GM12878 (cell line): Measurements from ENCODE around the gene INPP5D. TPM values are rescaled to one million over a fixed set of nuclear protein-coding genes. Genes with fewer than 3 reads are reported as not detected.

Source experiments
- ATAC-seq: fragments of 200-7000 bp; cut with Tn5 transposase; 3 replicates; pipeline ENCODE4 v1.9.1; 2020; ENCODE audit warnings: mild to moderate bottlenecking, moderate library complexity
- BruUV-seq: library from RNA; stranded (reverse); fragments of 400-500 nt; replicated peaks from 2 replicates; lab custom pipeline; 2021; lab: Mats Ljungman, UMichigan
- CTCF ChIA-PET: fragments of 300-600 bp; sonication (Branson Sonifier 250); formaldehyde crosslinking; extraction: SDS; loops from one replicate; lab custom pipeline; 2021; ENCODE audit warnings: inconsistent platforms; lab: Yijun Ruan, JAX
- POLR2A ChIA-PET: fragments of 350-600 bp; formaldehyde crosslinking; extraction: SDS; loops from one replicate; lab custom pipeline; 2021; ENCODE audit warnings: inconsistent platforms; lab: Charles Lee
- RAD21 ChIA-PET: fragments of 300-600 bp; sonication (Branson Sonifier 250); formaldehyde crosslinking; loops from one replicate; lab custom pipeline; 2023; ENCODE audit warnings: antibody characterized with exemption; ENCODE audit not compliant: unreplicated experiment; lab: Charles Lee
- SMC1A ChIA-PET: fragments of 300-600 bp; sonication (Branson Sonifier 250); formaldehyde crosslinking; loops from one replicate; lab custom pipeline; 2023; ENCODE audit not compliant: unreplicated experiment, uncharacterized antibody; lab: Charles Lee
- DNase-seq: peaks from one replicate; pipeline ENCODE4 v3.0.0-alpha.2; 2011; ENCODE audit warnings: low read depth, low spot score
- FAIRE-seq: peaks from 3 replicates; lab custom pipeline; 2011; peaks lifted over from hg19 to GRCh38; lab: Jason Lieb, UNC
- H2AFZ ChIP-seq: 2 replicates; pipeline ENCODE4 v1.6.0; 2011; ENCODE audit warnings: low read depth, low read length, control low read depth; ENCODE audit not compliant: control insufficient read depth
- H3K27ac ChIP-seq: 2 replicates; pipeline ENCODE4 v1.5.1; 2011; ENCODE audit warnings: control low read depth; ENCODE audit not compliant: control insufficient read depth, insufficient read depth
- H3K27me3 ChIP-seq, 2 experiments: replicated peaks in 1 of 2; 2 replicates each; pipeline versions ENCODE4 v1.6.0 to v1.6.1; 2011; ENCODE audit warnings: low read length in 1 of 2; ENCODE audit not compliant: control insufficient read depth in 2 of 2, insufficient read depth in 2 of 2
- H3K36me3 ChIP-seq, 2 experiments: 2 replicates each; pipeline ENCODE4 v1.5.1; 2011; ENCODE audit warnings: low read length in 1 of 2; ENCODE audit not compliant: control insufficient read depth in 2 of 2, insufficient read depth in 2 of 2
- H3K4me1 ChIP-seq: 2 replicates; pipeline ENCODE4 v1.6.1; 2011; ENCODE audit warnings: mild to moderate bottlenecking, low read length, moderate library complexity, mixed read lengths; ENCODE audit not compliant: control insufficient read depth, insufficient read depth
- H3K4me2 ChIP-seq: 2 replicates; pipeline ENCODE4 v1.6.0; 2011; ENCODE audit warnings: control low read depth; ENCODE audit not compliant: control insufficient read depth, insufficient read depth
- H3K4me3 ChIP-seq: fragments of 200-600 bp; sonication (generic); 2 replicates; pipeline ENCODE4 v1.5.1; 2016
- H3K79me2 ChIP-seq: 2 replicates; pipeline ENCODE4 v1.6.0; 2011; ENCODE audit warnings: low read length; ENCODE audit not compliant: control insufficient read depth, insufficient read depth
- H3K9ac ChIP-seq: 2 replicates; pipeline ENCODE4 v1.8.0; 2011; ENCODE audit warnings: low read length, control low read depth, mixed read lengths; ENCODE audit not compliant: control insufficient read depth, insufficient read depth
- H3K9me3 ChIP-seq: replicated peaks from 3 replicates; pipeline ENCODE4 v1.5.1; 2011; ENCODE audit warnings: mild to moderate bottlenecking, low read length; ENCODE audit not compliant: control insufficient read depth, insufficient read depth
- H4K20me1 ChIP-seq: 2 replicates; pipeline ENCODE4 v1.6.0; 2011; ENCODE audit not compliant: control insufficient read depth, insufficient read depth
- ATF7 ChIP-seq: fragments of 450-650 bp; IDR thresholded peaks from 2 replicates; pipeline ENCODE4 v1.6.1; 2016; ENCODE audit warnings: low read depth, mild to moderate bottlenecking
- BCLAF1 ChIP-seq: fragments of 450-650 bp; IDR thresholded peaks from 2 replicates; pipeline ENCODE4 v1.6.1; 2017; ENCODE audit warnings: antibody characterized with exemption, mild to moderate bottlenecking, moderate library complexity
- EGR1 ChIP-seq, 2 experiments: IDR thresholded peaks; 1 replicate in 1 of 2; 2 replicates in 1 of 2; pipeline ENCODE4 v1.6.1; 2011 to 2012; ENCODE audit warnings: low read depth in 2 of 2, low read length in 2 of 2, borderline replicate concordance in 1 of 2, mild to moderate bottlenecking in 1 of 2, moderate library complexity in 1 of 2
- FOS ChIP-seq: IDR thresholded peaks from 3 replicates; pipeline ENCODE4 v1.6.1; 2011; ENCODE audit warnings: borderline replicate concordance; ENCODE audit not compliant: insufficient read length; ENCODE audit errors: extremely low read depth
- GABPA ChIP-seq: IDR thresholded peaks from 2 replicates; pipeline ENCODE4 v1.6.1; 2014; ENCODE audit warnings: antibody characterized with exemption, low read depth, mild to moderate bottlenecking, inconsistent platforms
- HCFC1 ChIP-seq: fragments of 150-350 bp; IDR thresholded peaks from 2 replicates; pipeline ENCODE4 v1.6.1; 2014; ENCODE audit warnings: low read length
- MYC ChIP-seq: IDR thresholded peaks from 2 replicates; pipeline ENCODE4 v1.6.1; 2011; ENCODE audit warnings: mild to moderate bottlenecking, low read length, moderate library complexity, inconsistent platforms; ENCODE audit not compliant: insufficient read depth, insufficient replicate concordance, insufficient read length, severe bottlenecking
- PAX8 ChIP-seq: fragments of 450-650 bp; IDR thresholded peaks from 2 replicates; pipeline ENCODE4 v1.6.1; 2017; ENCODE audit warnings: mild to moderate bottlenecking, moderate library complexity
- RCOR1 ChIP-seq: conservative IDR thresholded peaks from 2 replicates; pipeline ENCODE4 v1.6.1; 2012; ENCODE audit warnings: low read depth, low read length, improper control_type of control experiment
- SMARCA5 ChIP-seq: fragments of 450-650 bp; IDR thresholded peaks from 2 replicates; pipeline ENCODE4 v1.6.1; 2017; ENCODE audit warnings: mild to moderate bottlenecking
- SUZ12 ChIP-seq: fragments of 200-600 bp; sonication (generic); IDR thresholded peaks from one replicate; pipeline ENCODE4 v1.6.1; 2018; ENCODE audit warnings: antibody characterized with exemption, mild to moderate bottlenecking; ENCODE audit not compliant: unreplicated experiment
- TBL1XR1 ChIP-seq: IDR thresholded peaks from 2 replicates; pipeline ENCODE4 v1.6.1; 2012; ENCODE audit warnings: low read depth, low read length, improper control_type of control experiment
- TCF12 ChIP-seq: IDR thresholded peaks from 2 replicates; pipeline ENCODE4 v1.6.1; 2011; ENCODE audit warnings: low read depth, mild to moderate bottlenecking, low read length
- TCF7 ChIP-seq: IDR thresholded peaks from 2 replicates; pipeline ENCODE4 v1.6.1; 2014; ENCODE audit warnings: antibody characterized with exemption, borderline replicate concordance
- WGBS: methylation state at CpG from one replicate; pipeline ENCODE4 v1.1.6; 2016; ENCODE audit warnings: low lambda C conversion rate; ENCODE audit not compliant: insufficient replicate concordance, insufficient coverage; ENCODE audit errors: missing lambda C conversion rate; 5-methylcytosine and 5-hydroxymethylcytosine counted together
- in situ Hi-C: fragments of 300-500 bp; cut with MboI; formaldehyde crosslinking; loops from 9 replicates; pipeline ENCODE4 v1.14.3; 2018; ENCODE audit warnings: mixed read lengths
- intact Hi-C: fragments of 100-400 bp; cut with micrococcal nuclease; formaldehyde crosslinking; loops from one replicate; pipeline ENCODE4 v1.14.2; 2022; ENCODE audit not compliant: unreplicated experiment
- polyA plus RNA-seq, 11 experiments: library from polyadenylated mRNA; depleted of rRNA in 4 of 11; unstranded in 6 of 11; stranded (reverse) in 5 of 11; fragments of >200 nt; fragmentation: Nextera tagmentation in 4 of 11; fragmentation: Illumina TruSeq in 1 of 11; extraction: Ambion mirVana in 4 of 11; extraction: Trizol in 1 of 11; gene quantifications; 1 replicate in 1 of 11; 2 replicates in 10 of 11; pipeline versions ENCODE4 v1.2.1 to v1.2.3, GENCODE V29; 2011 to 2016; ENCODE audit warnings: inconsistent platforms in 2 of 11, missing spikeins in 2 of 11, low read depth in 1 of 11
- total RNA-seq, 4 experiments: library from RNA; depleted of rRNA in 3 of 4; stranded (reverse); fragments of >200 nt in 3 of 4; fragmentation: Illumina TruSeq in 1 of 4; extraction: Trizol in 1 of 4; gene quantifications; 2 replicates each; pipeline versions ENCODE4 v1.2.1 to v1.2.3, GENCODE V29; 2013 to 2021

INPP5D gene
- total and polyA plus RNA-seq, 10 of the 15 experiments (the other 5 are each of a cell fraction or from before 2014, with no cell fraction given) = 11.8 to 139 (median 88.8) TPM

DNA sequence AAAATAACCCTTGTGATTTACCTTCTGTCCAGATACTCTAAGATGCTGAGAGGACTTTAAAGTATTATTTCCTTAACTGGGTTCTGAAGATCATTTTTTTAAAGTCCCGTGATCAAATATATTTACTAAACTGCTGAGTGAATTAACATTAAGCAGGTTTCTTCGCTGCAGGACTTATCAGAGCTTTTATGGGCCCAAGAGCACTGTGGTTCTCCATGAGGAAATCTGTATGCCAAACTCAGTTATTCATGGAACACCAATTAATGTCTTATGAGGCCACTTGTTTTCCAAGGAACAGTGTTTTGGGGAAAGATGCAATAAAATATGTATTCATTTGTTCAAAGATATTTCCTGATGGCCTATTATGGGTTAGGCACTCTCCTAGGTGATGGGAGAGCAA lies 111.2 kb downstream of the INPP5D start:
- RAD21 ChIA-PET = no interaction called here
- no peak overlapping the region for H3K27ac ChIP-seq
- H3K27me3 ChIP-seq = no peaks in the 10 kb centered on the region
- no peak for FAIRE-seq
- SMC1A ChIA-PET = no interaction called here
- WGBS = 73% methylated on average over 2 of the region's 2 CpGs
- H3K4me3 ChIP-seq = no peak overlapping the region
- intact Hi-C loops = no loop called here
- H2AFZ ChIP-seq = no peak overlapping the region
- CTCF ChIA-PET = interaction anchor here (0.6 kb wide), 1 partner anchor 79 kb away, joined by 3 read pairs; no protein-coding TSS in a partner anchor
- POLR2A ChIA-PET = no interaction called here
- no peak for TF ChIP-seq TCF7
- TF ChIP-seq HCFC1 = no peak
- TF ChIP-seq MYC = no peak
- TF ChIP-seq GABPA = no peak
- no peak for TF ChIP-seq EGR1 (IDR thresholded peaks at IDR 0.05; ENCODE audit: borderline replicate concordance in 1 of 2, low read depth in 2 of 2, low read length in 2 of 2)
- TF ChIP-seq ATF7 = no peak
- no peak for TF ChIP-seq SUZ12
- TF ChIP-seq SMARCA5 = no peak
- TF ChIP-seq TCF12 = no peak
- TF ChIP-seq BCLAF1 = no peak
- TF ChIP-seq RCOR1 = no peak
- TF ChIP-seq FOS = no peak
- no peak for TF ChIP-seq PAX8
- TF ChIP-seq TBL1XR1 = no peak
- TF ChIP-seq, all 136 proteins: peak for 0
- in situ Hi-C loops = no loop called here
- ATAC-seq (no peak), DNase-seq (no peak)
- Histone ChIP-seq H3K79me2 (no peaks in the 10 kb centered on the region), H3K4me1 (no peaks in the 10 kb centered on the region), H3K4me2 (no peak overlapping the region), H4K20me1 (no peaks in the 10 kb centered on the region), H3K9me3 (no peaks in the 10 kb centered on the region), H3K36me3 (peaks cover 30 to 43% of the 10 kb centered on the region in 2 experiments), H3K9ac (no peak overlapping the region)
- BruUV-seq = TSS peak; percentile 35
